Stimulated activated CD8-positive, alpha-beta memory T cell treated with anti-CD3 and anti-CD28 coated beads, Interleukin-12 subunit alpha, Interleukin-12 subunit beta, amount 100 ng/mL, for 1 hour (primary cell): Measurements from ENCODE around the gene LRRC9.
"Not testable (repeated sequence)": the region's sequence is repeated elsewhere in the genome, so short reads cannot be mapped to it uniquely, and the experiment has no call there.

Experiments
- DNase-seq: peaks from one replicate; pipeline ENCODE4 v3.0.0-alpha.2; 2020; ENCODE audit warnings: low read depth

The LRRC9 gene

GRCh38 chr14:59919570-59920377 lies at the start of gene LRRC9:
TSS of gene LRRC9 (plus strand) at chr14:59920144.
- DNase-seq = no peak

GRCh38 chr14:59870277-59871165 lies 49.4 kb upstream of the LRRC9 start, which contains the start of gene RTN1:
TSS of gene RTN1 (minus strand) at chr14:59870776. CDS start at chr14:59870630, 146 bp downstream.
- DNase-seq = no peak

GRCh38 chr14:59871166-59871495 lies 48.8 kb upstream of the LRRC9 start:
- DNase-seq = no peak

- DNase-seq = no peak
Observed at GRCh38 chr14:59882957-59883356, 37.0 kb upstream of the LRRC9 start.

- DNase-seq = no peak
Observed at GRCh38 chr14:59890676-59891075, 29.3 kb upstream of the LRRC9 start.

GRCh38 chr14:59895721-59896120 lies 24.2 kb upstream of the LRRC9 start:
- DNase-seq = no peak

- DNase-seq = no peak
Observed at GRCh38 chr14:59897757-59898383, 22.1 kb upstream of the LRRC9 start.

- no peak for DNase-seq
Observed at GRCh38 chr14:59900556-59900955, 19.4 kb upstream of the LRRC9 start.

- DNase-seq = no peak
Observed at GRCh38 chr14:59904184-59904583, 15.8 kb upstream of the LRRC9 start.

- DNase-seq = no peak
Observed at GRCh38 chr14:59905188-59905587, 14.8 kb upstream of the LRRC9 start.

- DNase-seq = no peak
Observed at GRCh38 chr14:59912443-59912842, 7.5 kb upstream of the LRRC9 start.

GRCh38 chr14:59913187-59913586 lies 6.8 kb upstream of the LRRC9 start:
- no peak for DNase-seq

GRCh38 chr14:59918824-59919569 lies 947 bp upstream of the LRRC9 start:
- no peak for DNase-seq

GRCh38 chr14:59920378-59920683 lies 387 bp downstream of the LRRC9 start:
- no peak for DNase-seq

- no peak for DNase-seq
Observed at GRCh38 chr14:59925797-59926196, 5.9 kb downstream of the LRRC9 start.

GRCh38 chr14:59926534-59926933 lies 6.6 kb downstream of the LRRC9 start:
- DNase-seq = no peak

- DNase-seq = no peak
Observed at GRCh38 chr14:59931237-59931636, 11.3 kb downstream of the LRRC9 start.

GRCh38 chr14:59936145-59936544 lies 16.2 kb downstream of the LRRC9 start:
- no peak for DNase-seq

GRCh38 chr14:59939828-59940227 lies 19.9 kb downstream of the LRRC9 start:
- no peak for DNase-seq

- DNase-seq = not testable (repeated sequence)
Observed at GRCh38 chr14:59942296-59942862, 22.4 kb downstream of the LRRC9 start.

GRCh38 chr14:59944909-59945308 lies 25.0 kb downstream of the LRRC9 start:
- DNase-seq = no peak

- not testable (repeated sequence) for DNase-seq
Observed at GRCh38 chr14:59952141-59952540, 32.2 kb downstream of the LRRC9 start.
